ENCODE results near the gene THTPA.

GRCh38 chr14:23539248-23540140 lies 16.6 kb upstream of the THTPA start:
- TF ChIP-seq REST (IDR thresholded peaks at IDR 0.05; ENCODE audit: insufficient replicate concordance, low read depth), result no peak
- no peak for TF ChIP-seq POLR2AphosphoS5 (IDR thresholded peaks at IDR 0.05; ENCODE audit: low read depth)
- peak; percentile 78 for TF ChIP-seq CTCF (IDR thresholded peaks at IDR 0.05; ENCODE audit: insufficient read depth, low read length)
